HCT116 (cell line): ENCODE data around the gene CCDC15.

Experiments
- CTCF ChIP-seq, 3 experiments: fragments of 200-600 bp in 1 of 3; sonication (generic) in 1 of 3; IDR thresholded peaks in 2 of 3; conservative IDR thresholded peaks in 1 of 3; 2 replicates each; pipeline ENCODE4 v1.5.1; 2012 to 2017; ENCODE audit warnings: low read depth in 2 of 3, low read length in 2 of 3, antibody characterized with exemption in 1 of 3, borderline replicate concordance in 1 of 3, control low read depth in 1 of 3, mild to moderate bottlenecking in 1 of 3, mixed read lengths in 1 of 3, mixed run types in 1 of 3, moderate library complexity in 1 of 3; ENCODE audit not compliant: insufficient read depth in 1 of 3
- ZFX ChIP-seq: fragments of 450-650 bp; IDR thresholded peaks from 2 replicates; pipeline ENCODE4 v1.6.1; 2017

- TF ChIP-seq CTCF (IDR thresholded peaks at IDR 0.05 in 2 of 3, conservative IDR thresholded peaks at IDR 0.05 in 1 of 3; ENCODE audit: borderline replicate concordance in 1 of 3, insufficient read depth in 1 of 3, low read depth in 2 of 3, low read length in 2 of 3) (no peak), ZFX (no peak)
These were observed 129.5 kb downstream of the CCDC15 start for GRCh38 chr11:125083312-125084056.
